Effector memory CD4-positive, alpha-beta T cell (primary cell): ENCODE data around the gene RARB.

ENCODE experiments used
- DNase-seq, 3 donors: peaks; one replicate each; pipeline ENCODE4 v3.0.0-alpha.2; 2020
- H3K27ac ChIP-seq: 2 replicates; pipeline ENCODE4 v1.7.0; 2013; ENCODE audit warnings: mild to moderate bottlenecking, low read length, moderate library complexity; ENCODE audit not compliant: insufficient read depth, poor library complexity, severe bottlenecking
- H3K27me3 ChIP-seq: replicated peaks from 2 replicates; pipeline ENCODE4 v1.7.0; 2013; ENCODE audit warnings: mild to moderate bottlenecking, low read length; ENCODE audit not compliant: insufficient read depth, control insufficient read depth, poor library complexity, severe bottlenecking
- H3K36me3 ChIP-seq: 2 replicates; pipeline ENCODE4 v1.7.0; 2013; ENCODE audit warnings: mild to moderate bottlenecking, low read length, moderate library complexity; ENCODE audit not compliant: control insufficient read depth, insufficient read depth
- H3K4me1 ChIP-seq: 2 replicates; pipeline ENCODE4 v1.7.0; 2013; ENCODE audit warnings: low read length, mild to moderate bottlenecking; ENCODE audit not compliant: control insufficient read depth, insufficient read depth, poor library complexity, severe bottlenecking
- H3K4me3 ChIP-seq: 2 replicates; pipeline ENCODE4 v1.7.0; 2013; ENCODE audit warnings: low read length, low read depth, mild to moderate bottlenecking; ENCODE audit not compliant: insufficient read depth, poor library complexity, severe bottlenecking
- H3K9me3 ChIP-seq: 2 replicates; pipeline ENCODE4 v1.7.0; 2013; ENCODE audit warnings: mild to moderate bottlenecking, low read length, moderate library complexity; ENCODE audit not compliant: control insufficient read depth

Gene RARB

GRCh38 chr3:25536521-25537391 is 108.7 kb downstream of the RARB start:
- no peaks in the 10 kb centered on the region for H3K27me3 ChIP-seq
- peaks cover 5% of the 10 kb centered on the region for H3K9me3 ChIP-seq
- DNase-seq, result no peak
- H3K36me3 ChIP-seq, result no peaks in the 10 kb centered on the region
- no peak overlapping the region for H3K27ac ChIP-seq
- H3K4me3 ChIP-seq, result no peak overlapping the region
- no peaks in the 10 kb centered on the region for H3K4me1 ChIP-seq

GRCh38 chr3:25537516-25537915 is 109.5 kb downstream of the RARB start:
- H3K4me1 ChIP-seq, result no peaks in the 10 kb centered on the region
- H3K27me3 ChIP-seq, result no peaks in the 10 kb centered on the region
- peaks cover 1% of the 10 kb centered on the region for H3K9me3 ChIP-seq
- DNase-seq, result no peak
- H3K4me3 ChIP-seq, result no peak overlapping the region
- no peak overlapping the region for H3K27ac ChIP-seq
- H3K36me3 ChIP-seq, result no peaks in the 10 kb centered on the region

- no peak overlapping the region for H3K27ac ChIP-seq
- DNase-seq, result no peak
- no peaks in the 10 kb centered on the region for H3K9me3 ChIP-seq
- no peaks in the 10 kb centered on the region for H3K4me1 ChIP-seq
- peaks cover 2% of the 10 kb centered on the region for H3K27me3 ChIP-seq
- no peak overlapping the region for H3K4me3 ChIP-seq
- no peaks in the 10 kb centered on the region for H3K36me3 ChIP-seq
Measured at GRCh38 chr3:25540273-25540672, 112.2 kb downstream of the RARB start.

GRCh38 chr3:25542492-25543039 is 114.5 kb downstream of the RARB start:
- Histone ChIP-seq H3K27ac (no peak overlapping the region), H3K27me3 (peaks cover 2% of the 10 kb centered on the region), H3K4me1 (no peaks in the 10 kb centered on the region), H3K9me3 (no peaks in the 10 kb centered on the region), H3K4me3 (no peak overlapping the region), H3K36me3 (no peaks in the 10 kb centered on the region)
- no peak for DNase-seq

- Histone ChIP-seq H3K27ac (no peak overlapping the region), H3K27me3 (peaks cover 2% of the 10 kb centered on the region), H3K36me3 (no peaks in the 10 kb centered on the region), H3K4me3 (no peak overlapping the region), H3K4me1 (no peaks in the 10 kb centered on the region), H3K9me3 (no peaks in the 10 kb centered on the region)
- DNase-seq, result no peak
Measured at GRCh38 chr3:25547103-25547502, 119.0 kb downstream of the RARB start.

- no peak for DNase-seq
- H3K27me3 ChIP-seq, result no peaks in the 10 kb centered on the region
Measured at GRCh38 chr3:25547943-25548674, 120.0 kb downstream of the RARB start.

GRCh38 chr3:25548836-25549235 is 120.8 kb downstream of the RARB start:
- H3K27ac ChIP-seq, result no peak overlapping the region

More at GRCh38 chr3:25547943-25548674, 120.0 kb downstream of the RARB start:
- H3K4me1 ChIP-seq, result no peaks in the 10 kb centered on the region
- no peaks in the 10 kb centered on the region for H3K9me3 ChIP-seq
- H3K36me3 ChIP-seq, result no peaks in the 10 kb centered on the region
- H3K27ac ChIP-seq, result no peak overlapping the region
- no peak overlapping the region for H3K4me3 ChIP-seq

GRCh38 chr3:25552251-25552650 is 124.2 kb downstream of the RARB start:
- Histone ChIP-seq H3K27me3 (no peaks in the 10 kb centered on the region), H3K9me3 (no peaks in the 10 kb centered on the region), H3K36me3 (no peaks in the 10 kb centered on the region), H3K27ac (no peak overlapping the region), H3K4me3 (no peak overlapping the region), H3K4me1 (no peaks in the 10 kb centered on the region)
- no peak for DNase-seq

More at GRCh38 chr3:25548836-25549235, 120.8 kb downstream of the RARB start:
- Histone ChIP-seq H3K36me3 (no peaks in the 10 kb centered on the region), H3K4me1 (no peaks in the 10 kb centered on the region), H3K27me3 (no peaks in the 10 kb centered on the region), H3K4me3 (no peak overlapping the region), H3K9me3 (no peaks in the 10 kb centered on the region)
- no peak for DNase-seq

GRCh38 chr3:25554376-25554775 is 126.3 kb downstream of the RARB start:
- no peaks in the 10 kb centered on the region for H3K4me1 ChIP-seq
- no peak overlapping the region for H3K27ac ChIP-seq
- H3K36me3 ChIP-seq, result no peaks in the 10 kb centered on the region

More at GRCh38 chr3:25554376-25554775, 126.3 kb downstream of the RARB start:
- Histone ChIP-seq H3K4me3 (no peak overlapping the region), H3K27me3 (no peaks in the 10 kb centered on the region), H3K9me3 (no peaks in the 10 kb centered on the region)
- no peak for DNase-seq
